Measurements from ENCODE around the gene CHTOP.

Gene CHTOP

GRCh38 chr1:153693466-153693865 lies 59.6 kb downstream of the CHTOP start:
- H3K9me3 ChIP-seq (ENCODE audit: control insufficient read depth, insufficient read depth, low read length), result no peaks in the 10 kb centered on the region
- peaks cover 18% of the 10 kb centered on the region for H3K4me1 ChIP-seq (ENCODE audit: control insufficient read depth, insufficient read depth, low read length)
- no peak overlapping the region for H3K9ac ChIP-seq (ENCODE audit: low read depth, low read length)
- H3K27me3 ChIP-seq (ENCODE audit: control insufficient read depth, insufficient read depth, low read length), result no peaks in the 10 kb centered on the region
- H3K27ac ChIP-seq (ENCODE audit: low read depth, low read length), result no peak overlapping the region
- H3K4me3 ChIP-seq (ENCODE audit: low read depth, low read length), result no peak overlapping the region
- H3K36me3 ChIP-seq (ENCODE audit: control insufficient read depth, insufficient read depth, low read length), result no peaks in the 10 kb centered on the region

All from HUES48 (cell line).